Stimulated activated CD4-positive, alpha-beta T cell treated with anti-CD3 and anti-CD28 coated beads, Interleukin-4, amount 100 ng/mL, for 4 hours (primary cell): ENCODE data around the gene NMD3.
A peak's percentile ranks its signal among the peaks of the same experiment; 100 is the strongest.
"Not testable (repeated sequence)": the region's sequence is repeated elsewhere in the genome, so short reads cannot be mapped to it uniquely, and the experiment has no call there.

Experiments used
- DNase-seq, 2 experiments: peaks; one replicate each; pipeline ENCODE4 v3.0.0-alpha.2; 2020

NMD3 gene

DNA sequence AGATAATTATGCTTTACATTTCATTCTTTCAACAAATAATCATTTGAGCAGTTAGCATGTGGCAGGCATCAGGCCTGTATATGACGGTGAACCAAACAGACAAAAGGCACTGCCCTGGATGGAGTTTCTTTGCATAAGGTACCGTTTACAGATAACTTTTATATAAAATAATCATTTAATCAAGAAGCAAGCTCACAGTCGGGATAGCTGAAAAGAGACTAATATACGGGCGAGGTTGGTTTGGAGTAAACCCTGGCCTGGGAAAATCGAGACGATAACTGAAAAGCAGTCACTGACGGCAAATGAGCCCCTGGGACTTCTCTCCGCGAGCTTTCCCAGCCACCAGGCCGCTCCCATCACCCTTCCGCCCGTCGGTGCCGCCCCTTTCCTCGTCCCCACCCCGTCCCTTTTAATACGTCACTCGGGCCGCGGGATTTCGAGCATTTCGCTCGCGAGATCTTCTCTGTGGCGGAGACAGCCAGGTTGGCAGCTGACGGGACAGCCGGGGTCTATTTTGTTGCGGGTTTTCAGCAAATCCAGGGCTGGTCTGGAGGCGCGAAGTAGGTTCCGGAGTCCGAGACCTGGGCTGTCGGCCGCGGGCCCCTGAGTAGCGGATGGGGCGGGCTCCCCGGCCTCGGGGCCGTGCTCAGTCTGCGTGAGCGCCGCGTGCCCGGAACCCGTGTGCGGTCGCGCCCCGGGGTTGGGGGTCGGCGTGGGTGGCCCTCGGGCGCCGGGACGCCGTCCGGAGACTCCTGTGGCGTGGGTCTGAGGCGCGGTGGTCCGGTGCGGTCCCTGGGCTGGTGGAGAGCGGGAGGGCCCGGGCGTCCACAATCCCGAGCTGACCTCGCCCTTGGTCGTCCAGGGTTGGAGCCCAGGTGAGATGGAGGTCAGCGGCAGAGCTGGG, at the start of gene NMD3:
NMD3 (plus strand) TSS at position 462 of the 904 bp plus-strand sequence. CDS start 703 bp downstream, outside the sequence.
- DNase-seq = peak; percentile 90 to 91

DNA sequence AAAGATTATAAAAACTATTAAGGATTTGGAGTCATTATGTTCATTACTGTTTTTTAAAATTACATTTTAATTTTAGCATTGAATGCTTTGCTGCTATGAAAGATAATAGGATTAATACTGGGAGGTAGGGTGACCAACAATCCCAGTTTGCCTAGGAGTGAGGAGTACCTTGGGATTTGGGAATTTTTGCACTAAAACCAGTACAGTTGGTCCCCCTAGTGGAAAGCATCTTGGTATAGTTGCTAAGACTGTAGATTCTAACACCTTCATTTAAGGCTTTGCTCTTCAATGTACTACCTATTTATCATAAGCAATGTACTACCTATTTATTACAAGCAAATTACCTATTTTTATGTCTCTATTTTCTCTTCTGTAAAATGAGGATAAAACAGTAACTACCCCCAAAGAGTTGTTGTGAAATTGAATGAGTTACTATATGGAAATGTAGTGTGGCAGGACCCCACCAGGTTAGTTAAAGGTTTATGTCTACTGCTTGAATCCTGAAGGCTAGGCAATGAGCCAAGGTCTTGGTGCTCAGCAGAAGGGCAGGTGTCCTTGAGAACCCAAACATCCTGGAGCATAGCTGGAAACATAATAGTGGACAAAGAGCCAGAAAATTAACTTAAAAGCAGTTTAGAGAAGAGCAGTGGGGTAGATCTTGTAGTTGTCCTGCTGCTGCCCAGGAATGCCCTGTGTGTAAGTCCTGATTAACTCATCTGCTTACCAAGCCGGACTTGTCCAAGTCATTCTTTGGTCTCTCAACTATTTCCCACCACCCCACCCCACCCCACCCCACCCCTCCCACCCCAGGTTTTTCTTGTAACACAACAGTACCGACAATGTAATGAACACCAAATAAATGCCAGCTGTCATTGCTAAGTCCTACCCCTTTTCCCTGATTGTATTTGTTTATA, 49.2 kb upstream of the NMD3 start:
- DNase-seq = no peak

GRCh38 chr3:161175506-161175905, 45.6 kb upstream of the NMD3 start:
- no peak for DNase-seq

DNA sequence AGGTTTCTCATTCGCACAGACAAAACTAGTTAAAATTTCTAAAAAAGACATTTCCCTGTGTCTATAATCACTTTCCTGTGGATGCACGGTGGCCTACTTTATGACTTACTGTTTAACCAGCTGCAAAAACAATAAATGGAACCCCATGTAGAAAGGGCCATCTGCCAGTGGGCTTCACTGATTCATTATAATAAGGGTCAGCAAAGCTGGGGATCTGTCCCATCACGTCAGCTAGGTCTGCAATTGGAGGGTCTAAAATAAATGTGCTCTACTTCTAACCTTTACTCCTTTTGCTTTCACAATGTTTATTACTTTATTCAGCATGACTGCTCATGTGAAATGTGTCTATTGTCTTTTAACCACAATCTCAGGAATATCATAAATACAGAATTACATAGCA, 43.1 kb upstream of the NMD3 start:
- no peak for DNase-seq

GRCh38 chr3:161181371-161181770, 39.7 kb upstream of the NMD3 start:
- not testable (repeated sequence) for DNase-seq

DNA sequence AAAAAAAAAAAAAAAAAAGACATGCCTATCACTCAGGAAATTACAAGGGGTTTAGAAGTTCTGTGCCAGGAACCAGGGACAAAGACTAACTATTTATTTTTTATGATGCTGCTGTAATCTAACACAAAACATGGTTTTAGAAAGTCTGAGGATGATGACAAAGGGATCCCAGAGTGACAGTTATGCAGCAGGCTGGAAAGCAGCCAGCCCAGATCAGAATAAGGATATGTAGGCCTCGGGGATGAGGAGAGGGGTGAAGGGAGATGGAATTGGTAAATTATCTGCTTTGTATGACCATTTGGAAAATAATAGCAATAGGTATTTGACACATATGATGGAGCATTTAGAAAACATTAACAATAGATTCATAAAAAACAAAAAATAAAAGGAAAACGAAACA, 34.1 kb upstream of the NMD3 start:
- no peak for DNase-seq

DNA sequence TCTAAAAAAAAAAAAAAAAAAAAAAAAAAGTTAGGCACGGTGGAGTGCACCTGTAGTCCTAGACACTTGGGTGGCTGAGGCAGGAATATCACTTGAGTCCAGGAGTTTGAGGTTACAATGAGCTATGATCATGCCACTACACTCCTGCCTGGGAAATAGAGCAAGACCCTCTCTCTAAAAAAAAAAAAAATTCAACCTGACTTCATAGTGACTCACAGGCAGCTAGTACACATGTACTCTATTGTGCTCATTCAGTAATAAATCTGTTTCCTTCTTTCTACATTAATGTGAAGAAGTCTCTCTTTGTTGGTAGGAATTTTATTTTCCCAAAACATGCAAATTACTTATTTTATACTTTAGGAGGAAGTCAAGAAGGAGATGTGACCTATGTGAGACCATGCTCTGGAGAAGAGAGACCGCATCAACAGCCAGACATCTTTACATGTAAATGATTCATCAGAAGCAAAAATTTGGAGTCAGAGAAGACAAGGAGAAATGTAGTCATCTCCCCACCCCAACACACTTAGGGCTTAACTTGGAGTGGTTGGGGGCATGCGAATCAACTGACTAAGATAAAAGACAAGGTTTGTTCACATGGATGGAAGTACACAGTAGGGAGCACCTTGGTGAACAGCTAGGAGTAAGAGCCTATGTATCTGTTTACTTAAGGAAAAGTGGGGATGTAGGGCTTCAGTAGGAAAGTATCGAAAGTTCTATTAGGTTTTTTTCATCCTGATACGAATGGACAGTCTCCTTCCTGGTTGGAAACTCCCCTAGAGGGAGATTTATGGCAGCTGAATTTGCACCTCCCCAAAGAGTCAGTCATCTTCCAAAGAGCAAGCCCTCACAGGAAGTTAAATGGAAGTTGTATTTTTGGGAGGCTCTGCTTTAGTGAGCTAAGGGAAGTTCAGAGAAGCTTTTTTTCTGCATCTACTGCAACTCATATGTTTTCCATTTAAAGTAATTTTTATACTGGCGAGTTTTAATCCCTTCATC, 23.0 kb upstream of the NMD3 start:
- no peak for DNase-seq

GRCh38 chr3:161199926-161200325, 21.2 kb upstream of the NMD3 start:
- no peak for DNase-seq

- no peak for DNase-seq
These were observed 17.5 kb upstream of the NMD3 start for GRCh38 chr3:161203485-161204098.

GRCh38 chr3:161208931-161209330, 12.2 kb upstream of the NMD3 start:
- no peak for DNase-seq

DNA sequence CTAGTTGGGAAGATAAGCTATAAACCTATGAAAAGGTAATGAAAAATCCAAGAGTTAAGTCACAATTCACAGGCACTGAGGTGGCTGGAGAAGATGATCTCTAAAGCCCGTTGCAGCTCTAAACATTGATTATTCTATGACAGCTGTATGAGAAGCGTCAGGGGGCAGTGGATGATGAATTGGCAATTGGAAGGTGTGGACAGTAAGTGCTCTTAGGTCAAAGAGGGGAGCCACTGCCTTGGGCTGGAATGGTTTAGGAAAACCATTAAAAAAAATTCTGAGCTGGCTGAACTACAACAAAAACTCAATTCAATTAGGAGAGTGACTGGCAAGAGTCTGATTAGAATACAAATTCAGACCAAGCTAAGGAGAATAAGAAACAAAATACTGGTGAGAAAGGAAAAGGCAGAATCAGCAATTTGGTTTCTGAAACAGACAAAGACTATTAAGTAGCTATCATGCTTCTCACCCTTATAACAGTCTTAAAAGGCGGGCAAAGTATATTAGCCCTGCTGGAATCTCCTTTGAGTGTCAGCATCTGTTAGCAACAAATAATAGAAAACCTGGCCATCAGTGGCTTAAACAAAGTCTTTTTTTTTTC, 8.8 kb upstream of the NMD3 start:
- no peak for DNase-seq

GRCh38 chr3:161212906-161213305, 8.2 kb upstream of the NMD3 start:
- no peak for DNase-seq

DNA sequence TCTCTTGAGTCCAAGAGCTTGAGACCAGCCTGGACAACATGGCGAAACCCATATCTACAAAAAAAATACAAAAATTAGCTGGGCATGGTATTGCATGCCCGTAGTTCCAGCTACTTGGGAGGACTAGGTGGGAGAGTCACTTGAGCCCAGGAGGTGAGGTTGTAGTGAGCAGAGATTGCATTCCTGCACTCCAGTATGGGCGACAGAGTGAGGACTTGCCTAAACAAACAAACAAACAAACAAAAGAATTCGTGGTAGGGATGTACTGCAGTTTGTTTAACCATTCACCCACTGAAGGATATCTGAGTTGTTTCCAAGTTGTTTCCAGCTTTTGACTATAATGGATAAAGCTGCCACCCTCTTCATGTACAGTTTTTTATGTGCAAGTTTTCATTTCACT, 7.5 kb upstream of the NMD3 start:
- DNase-seq = no peak

DNA sequence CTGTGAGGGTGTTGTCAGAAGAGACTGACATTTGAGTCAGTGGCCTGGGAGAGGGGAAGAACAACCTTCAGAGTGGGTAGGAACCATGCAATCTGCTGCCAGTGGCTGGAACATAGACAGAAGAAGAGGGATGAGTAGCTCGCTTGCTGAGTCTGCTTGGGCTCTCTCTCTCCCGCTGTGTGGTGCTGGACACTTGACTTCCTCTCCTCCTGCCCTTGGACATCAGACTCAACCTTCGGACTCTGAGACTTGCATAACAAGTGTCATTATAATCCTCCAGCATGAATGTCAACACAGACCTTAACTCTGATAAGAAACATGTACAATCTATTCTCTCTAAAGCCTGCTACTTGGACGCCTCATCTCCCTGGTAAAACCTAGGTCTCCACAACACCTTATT, 5.9 kb upstream of the NMD3 start:
- DNase-seq = no peak

DNA sequence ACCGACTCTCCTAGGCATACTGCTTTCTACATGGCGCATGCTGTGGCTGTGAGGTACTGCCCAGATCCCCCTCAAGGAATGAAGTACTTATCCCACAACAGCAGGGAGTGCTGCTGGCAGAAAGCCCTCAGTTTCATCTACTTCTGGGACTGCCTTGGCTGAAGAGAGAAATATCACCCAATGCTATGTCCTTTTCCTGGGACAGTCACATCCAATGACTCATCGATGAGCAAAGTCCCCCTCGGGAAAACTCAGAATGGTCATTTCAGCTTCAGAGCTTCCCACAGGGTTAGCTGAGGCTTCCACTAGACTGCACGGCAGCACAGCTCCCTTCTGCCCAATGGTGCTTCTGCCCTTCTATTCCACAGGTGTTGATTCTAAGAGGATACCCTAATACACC, 3.6 kb upstream of the NMD3 start:
- no peak for DNase-seq

DNA sequence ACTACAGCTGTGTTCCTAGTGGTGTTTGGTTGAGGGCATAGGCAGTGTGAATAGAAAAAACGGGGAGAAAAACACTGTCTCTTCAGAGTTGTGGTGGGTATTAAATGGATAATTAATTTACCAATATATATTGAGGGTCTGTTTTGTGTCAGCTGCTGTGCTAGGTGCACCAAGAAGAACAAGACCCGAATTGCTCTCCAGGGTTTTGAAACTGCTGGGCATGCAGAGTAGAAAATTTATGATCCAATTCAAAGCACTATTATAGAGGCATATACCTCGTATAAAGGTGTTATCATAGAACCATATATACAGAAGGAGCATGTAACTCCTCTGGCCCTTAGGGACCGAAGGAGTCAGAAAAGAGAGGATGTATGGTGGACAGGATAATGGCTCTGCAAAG, 1.6 kb upstream of the NMD3 start:
- DNase-seq = no peak

GRCh38 chr3:161221806-161222600, 892 bp downstream of the NMD3 start:
- DNase-seq = no peak

- DNase-seq = no peak
These were observed 1.6 kb downstream of the NMD3 start for GRCh38 chr3:161222662-161223061.

DNA sequence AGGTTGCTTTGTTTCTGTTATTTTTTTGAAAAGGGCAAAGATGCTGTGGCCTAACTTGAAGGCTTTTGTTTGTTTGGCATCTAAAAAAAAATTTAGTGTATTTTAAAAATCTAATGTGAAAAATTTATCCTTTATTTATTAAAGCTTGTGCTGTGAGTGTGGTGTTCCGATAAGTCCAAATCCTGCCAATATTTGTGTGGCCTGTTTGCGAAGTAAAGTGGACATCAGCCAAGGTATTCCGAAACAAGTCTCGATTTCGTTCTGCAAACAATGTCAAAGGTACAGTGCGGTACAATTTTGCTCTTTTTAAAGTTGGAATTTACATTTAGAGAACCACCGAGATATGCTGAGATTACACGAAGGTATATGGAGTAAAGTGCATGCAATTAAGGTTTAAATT, 3.7 kb downstream of the NMD3 start:
- DNase-seq = no peak

- no peak for DNase-seq
These were observed 9.6 kb downstream of the NMD3 start for GRCh38 chr3:161230621-161231171.
